HG02884 (cell line): ENCODE measurements around the gene FOXD2.

Experiments
- ATAC-seq: cut with Tn5 transposase; IDR thresholded peaks from one replicate; pipeline ENCODE4 v1.9.1; 2021; ENCODE audit warnings: mild to moderate bottlenecking, moderate library complexity; ENCODE audit not compliant: unreplicated experiment

The FOXD2 gene

GRCh38 chr1:47459253-47459788 is 21.5 kb downstream of the FOXD2 start:
- ATAC-seq: no peak

- ATAC-seq: no peak
Observed at GRCh38 chr1:47460040-47460439, 22.2 kb downstream of the FOXD2 start.

- no peak for ATAC-seq
Observed at GRCh38 chr1:47460456-47460855, 22.6 kb downstream of the FOXD2 start.

GRCh38 chr1:47465605-47466004 is 27.8 kb downstream of the FOXD2 start:
- no peak for ATAC-seq

GRCh38 chr1:47468709-47469389 is 31.0 kb downstream of the FOXD2 start:
- no peak for ATAC-seq

- no peak for ATAC-seq
Observed at GRCh38 chr1:47469390-47469759, 31.5 kb downstream of the FOXD2 start.

- ATAC-seq: no peak
Observed at GRCh38 chr1:47469910-47470309, 32.1 kb downstream of the FOXD2 start.

- no peak for ATAC-seq
Observed at GRCh38 chr1:47471163-47471562, 33.3 kb downstream of the FOXD2 start.

GRCh38 chr1:47474278-47475193 is 36.7 kb downstream of the FOXD2 start:
- ATAC-seq: no peak

- no peak for ATAC-seq
Observed at GRCh38 chr1:47477595-47478080, 39.8 kb downstream of the FOXD2 start.

- no peak for ATAC-seq
Observed at GRCh38 chr1:47478090-47478489, 40.2 kb downstream of the FOXD2 start.

GRCh38 chr1:47479664-47480063 is 41.8 kb downstream of the FOXD2 start:
- ATAC-seq: no peak

GRCh38 chr1:47481936-47482335 is 44.1 kb downstream of the FOXD2 start:
- no peak for ATAC-seq

- no peak for ATAC-seq
Observed at GRCh38 chr1:47482786-47483185, 44.9 kb downstream of the FOXD2 start.

GRCh38 chr1:47483651-47484050 is 45.8 kb downstream of the FOXD2 start:
- no peak for ATAC-seq

GRCh38 chr1:47485817-47486216 is 48.0 kb downstream of the FOXD2 start:
- no peak for ATAC-seq

GRCh38 chr1:47487332-47487731 is 49.5 kb downstream of the FOXD2 start:
- no peak for ATAC-seq

GRCh38 chr1:47487850-47488450 is 50.1 kb downstream of the FOXD2 start:
- no peak for ATAC-seq
